Stomach (tissue), 4 donors: ENCODE results near the gene RALBP1.

ENCODE experiments used
- POLR2A ChIP-seq, 4 donors: fragments of 450-650 bp; IDR thresholded peaks; one replicate each; pipeline ENCODE4 v1.6.1; 2016; ENCODE audit warnings: antibody characterized with exemption in 4 of 4, control low read depth in 2 of 4, mild to moderate bottlenecking in 1 of 4, moderate library complexity in 1 of 4
- TF ChIP-seq, protein P1 (sequence below), 7 experiments: fragments of 450-650 bp in 4 of 7; fragments of 200-600 bp in 3 of 7; sonication (generic) in 3 of 7; IDR thresholded peaks; one replicate each; pipeline ENCODE4 v1.5.1; 2016 to 2019; ENCODE audit warnings: antibody characterized with exemption in 7 of 7, control low read depth in 2 of 7, mild to moderate bottlenecking in 1 of 7

DNA sequence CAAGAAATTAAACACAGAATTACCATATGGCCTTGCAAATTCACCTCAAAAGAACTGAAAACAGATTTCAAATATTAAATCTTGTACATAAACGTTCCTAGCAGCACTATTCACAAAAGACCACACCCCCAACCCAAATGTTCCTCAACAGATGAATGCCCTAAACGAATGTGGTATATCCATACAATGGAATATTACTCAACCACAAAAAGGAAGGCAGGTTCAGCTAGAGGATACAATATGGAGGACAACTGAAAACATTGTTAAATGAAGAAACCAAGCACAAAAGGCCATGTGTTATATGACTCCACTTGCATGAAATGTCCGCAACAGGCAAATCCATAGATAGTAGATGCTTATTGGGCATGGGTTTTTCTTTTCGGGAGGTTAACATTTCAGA, 77.3 kb downstream of the RALBP1 start:
- TF ChIP-seq POLR2A (IDR thresholded peaks at IDR 0.05): no peak
- TF ChIP-seq, protein P1, sequence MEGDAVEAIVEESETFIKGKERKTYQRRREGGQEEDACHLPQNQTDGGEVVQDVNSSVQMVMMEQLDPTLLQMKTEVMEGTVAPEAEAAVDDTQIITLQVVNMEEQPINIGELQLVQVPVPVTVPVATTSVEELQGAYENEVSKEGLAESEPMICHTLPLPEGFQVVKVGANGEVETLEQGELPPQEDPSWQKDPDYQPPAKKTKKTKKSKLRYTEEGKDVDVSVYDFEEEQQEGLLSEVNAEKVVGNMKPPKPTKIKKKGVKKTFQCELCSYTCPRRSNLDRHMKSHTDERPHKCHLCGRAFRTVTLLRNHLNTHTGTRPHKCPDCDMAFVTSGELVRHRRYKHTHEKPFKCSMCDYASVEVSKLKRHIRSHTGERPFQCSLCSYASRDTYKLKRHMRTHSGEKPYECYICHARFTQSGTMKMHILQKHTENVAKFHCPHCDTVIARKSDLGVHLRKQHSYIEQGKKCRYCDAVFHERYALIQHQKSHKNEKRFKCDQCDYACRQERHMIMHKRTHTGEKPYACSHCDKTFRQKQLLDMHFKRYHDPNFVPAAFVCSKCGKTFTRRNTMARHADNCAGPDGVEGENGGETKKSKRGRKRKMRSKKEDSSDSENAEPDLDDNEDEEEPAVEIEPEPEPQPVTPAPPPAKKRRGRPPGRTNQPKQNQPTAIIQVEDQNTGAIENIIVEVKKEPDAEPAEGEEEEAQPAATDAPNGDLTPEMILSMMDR (IDR thresholded peaks at IDR 0.05): no peak
